Gastrocnemius medialis (tissue), 4 donors: ENCODE data around the gene KDM4C.

ENCODE experiments used
- CTCF ChIP-seq, 5 experiments: fragments of 450-650 bp in 3 of 5; fragments of 200-600 bp in 2 of 5; sonication (generic) in 2 of 5; IDR thresholded peaks in 4 of 5; conservative IDR thresholded peaks in 1 of 5; 1 replicate in 4 of 5; 2 replicates in 1 of 5; pipeline ENCODE4 v1.5.1; 2016 to 2019; ENCODE audit warnings: antibody characterized with exemption in 5 of 5, mild to moderate bottlenecking in 3 of 5, moderate library complexity in 3 of 5
- POLR2A ChIP-seq, 2 donors: fragments of 450-650 bp; IDR thresholded peaks; one replicate each; pipeline ENCODE4 v1.6.1; 2017; ENCODE audit warnings: antibody characterized with exemption in 2 of 2, mild to moderate bottlenecking in 2 of 2, moderate library complexity in 2 of 2

DNA sequence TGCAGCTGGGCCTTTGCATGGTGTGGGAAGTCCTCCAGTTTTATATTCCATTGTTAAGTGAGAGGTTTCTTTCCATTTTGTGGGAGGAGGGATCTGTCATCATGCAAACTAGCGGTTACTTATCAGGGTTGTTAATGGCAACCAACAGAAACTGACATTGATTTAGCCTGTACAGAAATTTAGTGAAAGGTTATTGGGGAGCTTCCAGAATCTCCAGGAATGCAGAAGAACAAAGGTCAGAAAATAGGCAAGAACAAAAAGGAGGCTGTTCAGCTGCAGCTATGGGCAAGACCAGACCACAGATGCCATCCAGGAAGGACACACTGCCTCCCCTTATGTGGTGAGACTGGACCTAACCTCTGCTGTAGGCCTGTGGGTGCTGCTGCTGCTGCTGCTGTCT is 395.8 kb downstream of the KDM4C start:
- TF ChIP-seq CTCF (IDR thresholded peaks at IDR 0.05 in 4 of 5, conservative IDR thresholded peaks at IDR 0.05 in 1 of 5) (no peak), POLR2A (IDR thresholded peaks at IDR 0.05) (no peak)
